ENCODE results near the gene EFNA3.

Gene EFNA3

GRCh38 chr1:155083865-155084721, 5.5 kb downstream of the EFNA3 start:
- peak; percentile 52 for TF ChIP-seq CTCF (IDR thresholded peaks at IDR 0.05; ENCODE audit: insufficient read depth, missing control alignments)
- no peak for FAIRE-seq
- DNase-seq (ENCODE audit: insufficient read length, low spot score), result no peak

GRCh38 chr1:155084722-155085503, 6.3 kb downstream of the EFNA3 start:
- FAIRE-seq (no peak), DNase-seq (ENCODE audit: insufficient read length, low spot score) (peak; percentile 98)
- peak; percentile 100 for TF ChIP-seq CTCF (IDR thresholded peaks at IDR 0.05; ENCODE audit: insufficient read depth, missing control alignments)

- FAIRE-seq, result no peak
- no peak for TF ChIP-seq CTCF (IDR thresholded peaks at IDR 0.05; ENCODE audit: insufficient read depth, missing control alignments)
- no peak for DNase-seq (ENCODE audit: insufficient read length, low spot score)
Measured at GRCh38 chr1:155085504-155086127, 7.0 kb downstream of the EFNA3 start.

- DNase-seq (ENCODE audit: insufficient read length, low spot score) (peak; percentile 75), FAIRE-seq (no peak)
- peak; percentile 91 for TF ChIP-seq CTCF (IDR thresholded peaks at IDR 0.05; ENCODE audit: insufficient read depth, missing control alignments)
Measured at GRCh38 chr1:155086128-155086741, 7.6 kb downstream of the EFNA3 start.

- TF ChIP-seq CTCF (IDR thresholded peaks at IDR 0.05; ENCODE audit: insufficient read depth, missing control alignments), result no peak
- DNase-seq (ENCODE audit: insufficient read length, low spot score), result no peak
- FAIRE-seq, result no peak
Measured at GRCh38 chr1:155086856-155087535, 8.4 kb downstream of the EFNA3 start.

All from D721Med (cell line).